Esophagus squamous epithelium (tissue), 4 donors: ENCODE results near the gene SF3B3.

Experiments used
- CTCF ChIP-seq, 6 experiments: fragments of 450-650 bp in 4 of 6; fragments of 200-600 bp in 2 of 6; sonication (generic) in 2 of 6; IDR thresholded peaks; one replicate each; pipeline ENCODE4 v1.5.1; 2016 to 2019; ENCODE audit warnings: antibody characterized with exemption in 6 of 6, mild to moderate bottlenecking in 4 of 6, moderate library complexity in 4 of 6
- POLR2A ChIP-seq, 4 donors: fragments of 450-650 bp; IDR thresholded peaks; one replicate each; pipeline ENCODE4 v1.6.1; 2017; ENCODE audit warnings: antibody characterized with exemption in 4 of 4, mild to moderate bottlenecking in 4 of 4, moderate library complexity in 3 of 4

DNA sequence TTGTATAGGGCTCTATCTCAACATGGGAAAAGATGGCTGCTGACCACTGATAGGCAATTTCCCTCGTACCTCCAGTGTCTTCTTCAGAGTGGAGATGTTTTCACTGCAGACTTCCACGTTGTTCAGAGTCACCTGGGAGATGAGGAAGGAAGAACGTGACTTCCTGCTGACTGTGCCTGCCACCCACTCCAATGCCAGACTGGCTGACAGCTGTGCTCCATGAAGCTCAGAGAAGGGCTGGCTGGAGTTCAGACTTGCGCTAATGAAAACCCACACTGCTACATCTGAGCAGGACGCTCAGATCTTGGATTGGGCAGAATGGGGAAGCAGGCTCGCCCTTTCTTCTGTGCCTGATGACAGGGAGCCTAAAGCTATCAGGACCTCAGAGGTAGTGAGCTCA lies 33.4 kb upstream of the SF3B3 start:
- TF ChIP-seq CTCF (IDR thresholded peaks at IDR 0.05) (no peak), POLR2A (IDR thresholded peaks at IDR 0.05) (no peak)
